PFSK-1 (cell line): ENCODE results near the gene PLEKHM3.

Source experiments
- FOXP2 ChIP-seq: optimal IDR thresholded peaks from 2 replicates; pipeline ENCODE3; 2011; ENCODE audit warnings: borderline replicate concordance, control low read depth, inconsistent platforms; ENCODE audit not compliant: insufficient read depth; ENCODE audit errors: extremely low read length, extremely low read depth
- POLR2AphosphoS5 ChIP-seq: IDR thresholded peaks from 2 replicates; pipeline ENCODE4 v1.6.1; 2012; ENCODE audit warnings: low read depth, mild to moderate bottlenecking, control low read depth, low read length, moderate library complexity
- SIN3A ChIP-seq: IDR thresholded peaks from 2 replicates; pipeline ENCODE4 v1.6.1; 2012; ENCODE audit warnings: mild to moderate bottlenecking, low read length, moderate library complexity, borderline replicate concordance; ENCODE audit not compliant: insufficient read depth
- TAF1 ChIP-seq: IDR thresholded peaks from 2 replicates; pipeline ENCODE4 v1.6.1; 2012; ENCODE audit warnings: low read length, control low read depth, borderline replicate concordance; ENCODE audit not compliant: insufficient read depth
- TF ChIP-seq, protein P1 (sequence below), 2 experiments: IDR thresholded peaks; 2 replicates each; pipeline versions ENCODE4 v1.6.1 to v1.8.0; 2011 to 2012; ENCODE audit warnings: low read depth in 2 of 2, low read length in 2 of 2, control low read depth in 1 of 2, inconsistent platforms in 1 of 2, mild to moderate bottlenecking in 1 of 2, moderate library complexity in 1 of 2; ENCODE audit not compliant: insufficient read depth in 1 of 2

The PLEKHM3 gene

GRCh38 chr2:207913772-207914358 is 111.5 kb downstream of the PLEKHM3 start:
- TF ChIP-seq TAF1, result no peak
- TF ChIP-seq POLR2AphosphoS5, result no peak
- no peak for TF ChIP-seq FOXP2
- TF ChIP-seq, protein P1, sequence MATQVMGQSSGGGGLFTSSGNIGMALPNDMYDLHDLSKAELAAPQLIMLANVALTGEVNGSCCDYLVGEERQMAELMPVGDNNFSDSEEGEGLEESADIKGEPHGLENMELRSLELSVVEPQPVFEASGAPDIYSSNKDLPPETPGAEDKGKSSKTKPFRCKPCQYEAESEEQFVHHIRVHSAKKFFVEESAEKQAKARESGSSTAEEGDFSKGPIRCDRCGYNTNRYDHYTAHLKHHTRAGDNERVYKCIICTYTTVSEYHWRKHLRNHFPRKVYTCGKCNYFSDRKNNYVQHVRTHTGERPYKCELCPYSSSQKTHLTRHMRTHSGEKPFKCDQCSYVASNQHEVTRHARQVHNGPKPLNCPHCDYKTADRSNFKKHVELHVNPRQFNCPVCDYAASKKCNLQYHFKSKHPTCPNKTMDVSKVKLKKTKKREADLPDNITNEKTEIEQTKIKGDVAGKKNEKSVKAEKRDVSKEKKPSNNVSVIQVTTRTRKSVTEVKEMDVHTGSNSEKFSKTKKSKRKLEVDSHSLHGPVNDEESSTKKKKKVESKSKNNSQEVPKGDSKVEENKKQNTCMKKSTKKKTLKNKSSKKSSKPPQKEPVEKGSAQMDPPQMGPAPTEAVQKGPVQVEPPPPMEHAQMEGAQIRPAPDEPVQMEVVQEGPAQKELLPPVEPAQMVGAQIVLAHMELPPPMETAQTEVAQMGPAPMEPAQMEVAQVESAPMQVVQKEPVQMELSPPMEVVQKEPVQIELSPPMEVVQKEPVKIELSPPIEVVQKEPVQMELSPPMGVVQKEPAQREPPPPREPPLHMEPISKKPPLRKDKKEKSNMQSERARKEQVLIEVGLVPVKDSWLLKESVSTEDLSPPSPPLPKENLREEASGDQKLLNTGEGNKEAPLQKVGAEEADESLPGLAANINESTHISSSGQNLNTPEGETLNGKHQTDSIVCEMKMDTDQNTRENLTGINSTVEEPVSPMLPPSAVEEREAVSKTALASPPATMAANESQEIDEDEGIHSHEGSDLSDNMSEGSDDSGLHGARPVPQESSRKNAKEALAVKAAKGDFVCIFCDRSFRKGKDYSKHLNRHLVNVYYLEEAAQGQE (IDR thresholded peaks at IDR 0.05; ENCODE audit: insufficient read depth in 1 of 2, low read depth in 2 of 2, low read length in 2 of 2), result no peak
- no peak for TF ChIP-seq SIN3A

DNA sequence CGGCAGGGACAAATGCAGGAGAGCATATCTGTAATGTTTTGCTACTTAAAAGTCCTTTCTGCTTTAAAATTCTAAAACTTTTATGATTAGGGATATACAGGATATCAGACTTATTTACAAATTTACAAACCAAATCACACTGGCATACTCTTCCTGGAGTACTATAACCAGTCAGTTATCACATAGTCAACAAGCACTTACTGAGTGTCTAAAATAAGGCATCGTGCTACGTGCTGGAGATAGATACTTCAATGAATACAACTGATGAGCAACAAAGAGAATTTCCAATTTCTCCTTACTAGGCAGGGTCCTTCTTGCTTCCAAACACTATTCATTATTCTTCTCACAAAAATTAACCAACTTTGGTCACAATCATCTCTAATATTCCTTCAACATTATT is 113.5 kb downstream of the PLEKHM3 start:
- TF ChIP-seq FOXP2 (no peak), POLR2AphosphoS5 (no peak), TAF1 (no peak), SIN3A (no peak)
- TF ChIP-seq, protein P1 (IDR thresholded peaks at IDR 0.05; ENCODE audit: insufficient read depth in 1 of 2, low read depth in 2 of 2, low read length in 2 of 2), result no peak

GRCh38 chr2:207911215-207911614 is 114.1 kb downstream of the PLEKHM3 start:
- TF ChIP-seq SIN3A (no peak), POLR2AphosphoS5 (no peak), TAF1 (no peak), FOXP2 (no peak)
- TF ChIP-seq, protein P1 (IDR thresholded peaks at IDR 0.05; ENCODE audit: insufficient read depth in 1 of 2, low read depth in 2 of 2, low read length in 2 of 2), result no peak

GRCh38 chr2:207905546-207905945 is 119.8 kb downstream of the PLEKHM3 start:
- TF ChIP-seq, protein P1 (IDR thresholded peaks at IDR 0.05; ENCODE audit: insufficient read depth in 1 of 2, low read depth in 2 of 2, low read length in 2 of 2), result no peak
- TF ChIP-seq POLR2AphosphoS5 (no peak), FOXP2 (no peak), SIN3A (no peak), TAF1 (no peak)

- TF ChIP-seq SIN3A (no peak), FOXP2 (no peak), TAF1 (no peak), POLR2AphosphoS5 (no peak)
- TF ChIP-seq, protein P1 (IDR thresholded peaks at IDR 0.05; ENCODE audit: insufficient read depth in 1 of 2, low read depth in 2 of 2, low read length in 2 of 2), result no peak
Measured at GRCh38 chr2:207903236-207903635, 122.1 kb downstream of the PLEKHM3 start.
